MM.1S (cell line): ENCODE results near the gene RXFP1.

ENCODE experiments used
- DNase-seq: peaks from one replicate; pipeline ENCODE4 v3.0.0-alpha.2; 2015
- H2AFZ ChIP-seq: fragments of 300-600 bp; sonication (generic); 2 replicates; pipeline ENCODE4 v1.6.0; 2016; ENCODE audit warnings: antibody characterized with exemption, low read length
- H3F3A ChIP-seq: fragments of 300-600 bp; sonication (generic); 2 replicates; pipeline ENCODE4 v1.6.1; 2016; ENCODE audit warnings: mild to moderate bottlenecking, antibody characterized with exemption, low read length, moderate library complexity, mixed read lengths; ENCODE audit not compliant: insufficient read depth
- H3K27ac ChIP-seq: fragments of 300-600 bp; sonication (generic); 2 replicates; pipeline ENCODE4 v1.5.1; 2016; ENCODE audit warnings: mild to moderate bottlenecking, low read length
- H3K27me3 ChIP-seq: fragments of 300-600 bp; sonication (generic); replicated peaks from 2 replicates; pipeline ENCODE4 v1.6.0; 2016; ENCODE audit warnings: low read length; ENCODE audit not compliant: insufficient read depth
- H3K36me3 ChIP-seq: fragments of 300-600 bp; sonication (generic); replicated peaks from 2 replicates; pipeline ENCODE4 v1.6.1; 2016; ENCODE audit warnings: mild to moderate bottlenecking, low read length, mixed read lengths; ENCODE audit not compliant: insufficient read depth
- H3K4me1 ChIP-seq: fragments of 300-600 bp; sonication (generic); 2 replicates; pipeline ENCODE4 v1.6.1; 2016; ENCODE audit warnings: low read length, mixed read lengths
- H3K4me2 ChIP-seq: fragments of 300-600 bp; sonication (generic); 2 replicates; pipeline ENCODE4 v1.6.0; 2016; ENCODE audit warnings: low read depth, low read length
- H3K4me3 ChIP-seq: fragments of 300-600 bp; sonication (generic); 2 replicates; pipeline ENCODE4 v1.5.1; 2016; ENCODE audit warnings: low read length, mixed read lengths
- H3K79me2 ChIP-seq: fragments of 300-600 bp; sonication (generic); 2 replicates; pipeline ENCODE4 v1.6.1; 2016; ENCODE audit warnings: mixed run types, low read length, mixed read lengths
- H3K9ac ChIP-seq: fragments of 300-600 bp; sonication (generic); 2 replicates; pipeline ENCODE4 v1.6.1; 2016; ENCODE audit warnings: low read length, mixed read lengths
- H3K9me2 ChIP-seq: fragments of 300-600 bp; sonication (generic); replicated peaks from 2 replicates; pipeline ENCODE4 v1.6.1; 2016; ENCODE audit warnings: mild to moderate bottlenecking, low read length, mixed read lengths; ENCODE audit not compliant: insufficient read depth
- H3K9me3 ChIP-seq: fragments of 300-600 bp; sonication (generic); replicated peaks from 2 replicates; pipeline ENCODE4 v1.6.1; 2016; ENCODE audit warnings: mild to moderate bottlenecking, low read length, mixed read lengths; ENCODE audit not compliant: insufficient read depth
- H4K20me1 ChIP-seq: fragments of 300-600 bp; sonication (generic); 2 replicates; pipeline ENCODE4 v1.6.1; 2016; ENCODE audit warnings: mild to moderate bottlenecking, low read length, moderate library complexity, mixed read lengths; ENCODE audit not compliant: insufficient read depth
- EZH2 ChIP-seq: fragments of 300-600 bp; sonication (generic); optimal IDR thresholded peaks from 2 replicates; pipeline ENCODE3; 2017; ENCODE audit warnings: low read depth, mild to moderate bottlenecking, antibody characterized with exemption, low read length, mixed read lengths
- EZH2phosphoT487 ChIP-seq: fragments of 300-600 bp; sonication (generic); IDR thresholded peaks from 2 replicates; pipeline ENCODE4 v1.6.1; 2018; ENCODE audit warnings: antibody characterized with exemption, low read length
- TF ChIP-seq, protein P1 (sequence below): fragments of 300-600 bp; sonication (generic); IDR thresholded peaks from 2 replicates; pipeline ENCODE4 v1.5.1; 2016; ENCODE audit warnings: antibody characterized with exemption, low read length, mixed read lengths

RXFP1 gene

GRCh38 chr4:158586881-158587280 lies 65.2 kb downstream of the RXFP1 start:
- no peak overlapping the region for H3K27ac ChIP-seq
- TF ChIP-seq, protein P1, sequence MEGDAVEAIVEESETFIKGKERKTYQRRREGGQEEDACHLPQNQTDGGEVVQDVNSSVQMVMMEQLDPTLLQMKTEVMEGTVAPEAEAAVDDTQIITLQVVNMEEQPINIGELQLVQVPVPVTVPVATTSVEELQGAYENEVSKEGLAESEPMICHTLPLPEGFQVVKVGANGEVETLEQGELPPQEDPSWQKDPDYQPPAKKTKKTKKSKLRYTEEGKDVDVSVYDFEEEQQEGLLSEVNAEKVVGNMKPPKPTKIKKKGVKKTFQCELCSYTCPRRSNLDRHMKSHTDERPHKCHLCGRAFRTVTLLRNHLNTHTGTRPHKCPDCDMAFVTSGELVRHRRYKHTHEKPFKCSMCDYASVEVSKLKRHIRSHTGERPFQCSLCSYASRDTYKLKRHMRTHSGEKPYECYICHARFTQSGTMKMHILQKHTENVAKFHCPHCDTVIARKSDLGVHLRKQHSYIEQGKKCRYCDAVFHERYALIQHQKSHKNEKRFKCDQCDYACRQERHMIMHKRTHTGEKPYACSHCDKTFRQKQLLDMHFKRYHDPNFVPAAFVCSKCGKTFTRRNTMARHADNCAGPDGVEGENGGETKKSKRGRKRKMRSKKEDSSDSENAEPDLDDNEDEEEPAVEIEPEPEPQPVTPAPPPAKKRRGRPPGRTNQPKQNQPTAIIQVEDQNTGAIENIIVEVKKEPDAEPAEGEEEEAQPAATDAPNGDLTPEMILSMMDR = no peak
- TF ChIP-seq EZH2phosphoT487 (no peak), EZH2 (no peak)
- H3K4me1 ChIP-seq = no peaks in the 10 kb centered on the region
- no peaks in the 10 kb centered on the region for H3F3A ChIP-seq
- no peaks in the 10 kb centered on the region for H3K36me3 ChIP-seq
- no peak for DNase-seq
- no peaks in the 10 kb centered on the region for H4K20me1 ChIP-seq
- no peak overlapping the region for H3K4me2 ChIP-seq
- H3K9me2 ChIP-seq = no peaks in the 10 kb centered on the region
- no peaks in the 10 kb centered on the region for H3K27me3 ChIP-seq
- H3K9ac ChIP-seq = no peak overlapping the region
- no peaks in the 10 kb centered on the region for H3K79me2 ChIP-seq
- no peaks in the 10 kb centered on the region for H3K9me3 ChIP-seq
- H3K4me3 ChIP-seq = no peak overlapping the region
- H2AFZ ChIP-seq = no peak overlapping the region

DNA sequence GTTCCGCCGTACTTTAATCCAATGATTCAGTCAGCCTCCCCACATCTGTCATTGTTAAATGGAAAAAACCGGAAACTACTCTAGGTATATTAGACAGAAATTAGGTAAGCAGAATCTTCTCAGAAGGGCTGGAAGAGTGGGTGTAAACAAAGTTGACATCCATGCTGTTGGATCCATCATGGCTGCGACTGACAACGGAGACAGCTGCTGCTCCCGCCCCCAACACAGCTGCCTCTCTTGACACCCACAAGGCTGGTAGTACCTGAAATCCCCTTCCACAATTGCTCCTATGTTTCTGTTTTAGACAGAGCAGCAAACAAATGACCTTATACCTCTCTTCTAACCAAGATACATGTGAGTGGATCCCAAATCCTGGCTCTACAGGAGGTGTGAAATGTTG lies 66.6 kb downstream of the RXFP1 start:
- H3K27me3 ChIP-seq = no peaks in the 10 kb centered on the region
- no peak for TF ChIP-seq EZH2phosphoT487
- TF ChIP-seq, protein P1 = no peak
- no peak for TF ChIP-seq EZH2
- DNase-seq = no peak

DNA sequence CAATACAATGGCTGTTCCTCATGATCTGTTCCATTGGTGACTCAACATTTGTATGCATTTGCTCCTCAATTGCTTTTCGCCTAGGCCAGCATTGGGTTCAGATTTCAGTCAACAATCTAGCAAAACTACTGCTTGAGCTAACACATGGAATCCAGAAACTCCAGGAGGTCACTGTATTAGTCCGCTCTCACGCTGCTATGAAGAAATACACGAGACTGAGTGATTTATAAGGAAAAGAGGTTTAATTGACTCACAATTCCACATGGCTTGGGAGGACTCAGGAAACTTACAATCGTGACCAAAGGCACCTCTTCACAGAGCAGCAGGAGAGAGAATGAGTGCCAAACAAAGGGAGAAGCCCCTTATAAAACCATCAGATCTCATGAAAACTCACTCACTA lies 67.1 kb downstream of the RXFP1 start:
- Histone ChIP-seq H3K9ac (no peak overlapping the region), H3K36me3 (no peaks in the 10 kb centered on the region), H3K79me2 (no peaks in the 10 kb centered on the region), H2AFZ (no peak overlapping the region), H3K9me2 (no peaks in the 10 kb centered on the region), H3K27ac (no peak overlapping the region), H4K20me1 (no peaks in the 10 kb centered on the region), H3K4me3 (no peak overlapping the region), H3K4me2 (no peak overlapping the region), H3K9me3 (no peaks in the 10 kb centered on the region), H3K4me1 (no peaks in the 10 kb centered on the region), H3K27me3 (no peaks in the 10 kb centered on the region), H3F3A (no peaks in the 10 kb centered on the region)
- DNase-seq = no peak
- TF ChIP-seq EZH2phosphoT487 (no peak), EZH2 (no peak)
- TF ChIP-seq, protein P1 = no peak

More for the DNA sequence above, 66.6 kb downstream of the RXFP1 start:
- no peak overlapping the region for H3K27ac ChIP-seq
- no peaks in the 10 kb centered on the region for H3F3A ChIP-seq
- H4K20me1 ChIP-seq = no peaks in the 10 kb centered on the region
- no peaks in the 10 kb centered on the region for H3K9me3 ChIP-seq
- H3K4me3 ChIP-seq = no peak overlapping the region
- no peak overlapping the region for H2AFZ ChIP-seq
- H3K4me1 ChIP-seq = no peaks in the 10 kb centered on the region
- no peaks in the 10 kb centered on the region for H3K79me2 ChIP-seq
- no peaks in the 10 kb centered on the region for H3K36me3 ChIP-seq
- H3K9me2 ChIP-seq = no peaks in the 10 kb centered on the region
- no peak overlapping the region for H3K9ac ChIP-seq
- H3K4me2 ChIP-seq = no peak overlapping the region
